GM12873 (cell line): Measurements from ENCODE around the gene FOXRED1.

Source experiments
- TF ChIP-seq, protein P1 (sequence below): IDR thresholded peaks from 2 replicates; pipeline ENCODE4 v1.5.1; 2012; ENCODE audit warnings: low read depth, mild to moderate bottlenecking, moderate library complexity, low read length, control low read depth; ENCODE audit not compliant: insufficient read depth; ENCODE audit errors: missing control alignments

FOXRED1 gene

DNA sequence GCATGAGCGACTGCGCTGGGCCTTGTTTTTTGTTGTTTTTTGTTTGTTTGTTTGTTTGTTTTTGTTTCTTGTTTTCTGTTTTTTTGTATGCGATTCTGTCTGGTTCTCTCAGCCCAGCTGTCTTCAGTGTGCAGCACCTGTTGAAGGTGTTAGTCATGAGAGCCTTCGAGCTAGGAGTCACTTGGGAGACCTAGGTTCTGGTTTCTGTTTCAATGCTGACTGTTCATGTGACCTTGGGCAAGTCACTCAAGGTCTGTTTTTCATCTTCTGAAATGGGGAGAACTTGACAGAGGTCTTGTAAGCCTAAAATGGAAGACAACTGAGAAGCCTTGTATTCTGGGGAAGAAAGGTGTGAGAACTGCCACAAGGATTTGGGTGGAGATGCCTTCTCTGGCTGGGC, 36.7 kb downstream of the FOXRED1 start:
- TF ChIP-seq, protein P1, sequence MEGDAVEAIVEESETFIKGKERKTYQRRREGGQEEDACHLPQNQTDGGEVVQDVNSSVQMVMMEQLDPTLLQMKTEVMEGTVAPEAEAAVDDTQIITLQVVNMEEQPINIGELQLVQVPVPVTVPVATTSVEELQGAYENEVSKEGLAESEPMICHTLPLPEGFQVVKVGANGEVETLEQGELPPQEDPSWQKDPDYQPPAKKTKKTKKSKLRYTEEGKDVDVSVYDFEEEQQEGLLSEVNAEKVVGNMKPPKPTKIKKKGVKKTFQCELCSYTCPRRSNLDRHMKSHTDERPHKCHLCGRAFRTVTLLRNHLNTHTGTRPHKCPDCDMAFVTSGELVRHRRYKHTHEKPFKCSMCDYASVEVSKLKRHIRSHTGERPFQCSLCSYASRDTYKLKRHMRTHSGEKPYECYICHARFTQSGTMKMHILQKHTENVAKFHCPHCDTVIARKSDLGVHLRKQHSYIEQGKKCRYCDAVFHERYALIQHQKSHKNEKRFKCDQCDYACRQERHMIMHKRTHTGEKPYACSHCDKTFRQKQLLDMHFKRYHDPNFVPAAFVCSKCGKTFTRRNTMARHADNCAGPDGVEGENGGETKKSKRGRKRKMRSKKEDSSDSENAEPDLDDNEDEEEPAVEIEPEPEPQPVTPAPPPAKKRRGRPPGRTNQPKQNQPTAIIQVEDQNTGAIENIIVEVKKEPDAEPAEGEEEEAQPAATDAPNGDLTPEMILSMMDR: no peak

DNA sequence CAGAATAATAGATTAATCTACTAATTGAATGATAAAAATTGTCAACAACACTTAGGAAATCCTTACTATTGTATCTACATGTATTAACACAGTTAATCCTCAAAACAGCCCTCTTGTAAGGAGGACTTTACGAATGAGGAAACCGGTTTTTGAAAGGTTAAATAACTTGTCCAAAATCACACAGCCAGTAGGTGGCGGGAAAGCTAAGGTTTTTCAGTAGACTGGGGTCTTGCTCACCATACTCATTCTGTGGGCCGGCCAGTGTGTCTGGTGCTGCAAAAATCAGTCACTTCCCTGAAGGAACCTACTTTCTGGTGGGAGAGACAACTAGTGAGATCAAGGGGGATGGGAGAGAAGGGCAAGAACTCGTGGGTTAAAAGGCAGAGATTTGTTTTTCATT, 38.8 kb downstream of the FOXRED1 start:
- TF ChIP-seq, protein P1: peak; percentile 41

DNA sequence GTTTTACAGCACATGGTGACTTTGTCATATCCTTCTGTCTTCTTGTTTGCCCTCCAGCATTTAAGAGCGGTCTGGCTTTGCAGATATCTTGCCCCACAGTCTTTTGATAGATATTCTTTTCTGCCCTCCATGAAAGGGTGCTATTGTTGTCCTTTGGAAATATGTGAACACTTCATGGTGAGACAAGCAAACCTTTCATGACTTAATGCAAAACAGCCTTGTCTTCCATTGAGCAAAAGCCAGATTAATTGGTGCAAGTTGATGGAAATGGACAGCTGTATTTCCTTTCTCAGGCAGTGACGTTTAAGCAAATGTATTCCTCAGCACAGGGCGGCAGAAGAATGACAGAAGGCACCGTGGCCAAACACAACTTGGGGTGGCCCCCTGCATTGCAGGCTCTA, 39.3 kb downstream of the FOXRED1 start:
- TF ChIP-seq, protein P1: no peak

DNA sequence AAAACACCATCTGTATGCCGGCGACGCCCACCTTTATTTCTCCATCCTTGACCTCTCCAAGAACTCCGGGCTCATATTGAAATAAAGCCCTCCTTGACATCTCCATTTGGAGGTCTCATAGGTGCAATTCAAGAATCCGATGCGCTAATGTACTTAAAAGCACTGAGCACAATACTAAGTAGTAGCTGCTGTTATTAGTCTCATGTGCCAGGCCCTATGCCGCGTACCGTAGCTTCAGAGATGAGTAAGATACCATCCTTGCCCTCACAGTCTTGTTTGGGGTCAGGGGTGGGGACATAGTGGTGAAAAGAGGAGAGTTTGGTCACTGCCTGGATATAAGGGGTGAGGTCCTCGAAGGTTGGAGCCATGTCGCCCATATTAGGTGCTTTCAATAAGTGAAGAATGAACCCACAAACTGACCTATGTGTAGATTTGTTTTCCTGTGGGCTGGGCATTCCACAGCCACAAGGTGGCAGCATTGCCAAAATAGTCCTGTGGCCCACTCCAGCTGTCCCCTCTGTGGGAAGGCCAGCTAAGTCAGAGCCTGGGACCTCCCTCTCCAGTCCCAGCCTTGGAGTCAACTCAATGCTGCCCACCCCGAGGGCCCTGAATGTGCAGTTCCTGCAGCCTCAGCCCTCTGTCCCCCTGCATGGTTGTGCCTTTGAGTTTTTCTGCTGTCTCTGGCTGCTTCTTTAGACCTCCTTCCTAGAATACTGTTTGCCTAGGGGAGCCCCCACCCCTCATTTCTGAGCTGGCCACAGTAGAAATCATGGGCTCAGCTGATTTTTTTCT, 41.4 kb downstream of the FOXRED1 start:
- TF ChIP-seq, protein P1: peak; percentile 96

DNA sequence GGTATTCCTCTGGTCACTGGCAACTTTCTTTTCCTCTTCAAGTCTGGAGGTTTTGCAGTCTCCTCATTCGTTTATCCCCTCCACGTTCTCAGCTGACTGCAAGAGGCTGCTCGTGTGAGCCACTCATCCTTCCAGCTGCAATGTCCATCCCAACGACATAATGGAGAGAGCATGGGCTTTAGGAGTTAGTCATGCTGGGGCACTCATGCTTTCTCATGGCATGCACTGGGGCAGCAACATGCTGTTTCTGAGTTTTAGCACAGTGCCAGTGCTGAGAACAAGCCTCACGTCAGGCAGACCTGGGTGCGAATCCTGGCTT, 42.0 kb downstream of the FOXRED1 start:
- TF ChIP-seq, protein P1: no peak

DNA sequence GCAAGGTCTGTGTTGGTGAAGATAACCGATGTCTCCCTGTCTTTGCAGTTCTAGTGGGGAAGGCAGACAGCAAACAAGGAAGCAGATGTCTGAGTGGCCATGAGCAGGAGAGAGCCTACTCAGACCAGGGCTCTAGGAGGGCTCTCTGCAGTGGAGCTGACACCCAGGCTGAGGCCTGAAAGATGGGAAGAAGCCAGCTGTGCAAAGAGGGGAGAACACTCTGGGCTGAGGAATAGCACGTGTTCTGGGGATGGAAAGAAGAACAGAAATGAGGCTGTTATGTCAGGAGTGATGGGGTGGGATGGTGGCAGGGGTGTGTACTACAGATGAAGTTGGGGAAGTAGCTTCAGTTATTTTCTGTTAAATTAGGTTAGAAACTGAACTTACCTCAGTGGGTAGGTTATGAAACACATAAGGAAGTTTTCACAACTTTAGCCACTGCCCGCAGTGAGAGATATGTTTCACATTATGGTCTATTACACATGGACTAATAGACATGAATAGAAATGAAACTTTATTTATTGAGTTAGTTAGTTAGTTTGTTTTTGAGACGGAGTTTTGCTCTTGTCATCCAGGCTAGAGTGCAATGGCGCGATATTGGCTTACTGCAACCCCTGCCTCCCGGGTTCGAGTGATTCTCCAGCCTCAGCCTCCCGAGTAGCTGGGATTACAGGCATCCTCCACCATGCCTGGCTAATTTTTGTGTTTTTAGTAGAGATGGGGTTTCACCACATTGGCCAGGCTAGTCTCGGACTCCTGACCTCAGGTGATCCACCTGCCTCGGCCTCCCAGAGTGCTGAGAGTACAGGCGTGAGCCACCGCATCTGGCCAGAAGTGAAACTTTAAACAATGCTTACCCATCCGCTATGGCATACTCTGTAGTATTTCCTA, 42.7 kb downstream of the FOXRED1 start:
- TF ChIP-seq, protein P1: peak; percentile 15

DNA sequence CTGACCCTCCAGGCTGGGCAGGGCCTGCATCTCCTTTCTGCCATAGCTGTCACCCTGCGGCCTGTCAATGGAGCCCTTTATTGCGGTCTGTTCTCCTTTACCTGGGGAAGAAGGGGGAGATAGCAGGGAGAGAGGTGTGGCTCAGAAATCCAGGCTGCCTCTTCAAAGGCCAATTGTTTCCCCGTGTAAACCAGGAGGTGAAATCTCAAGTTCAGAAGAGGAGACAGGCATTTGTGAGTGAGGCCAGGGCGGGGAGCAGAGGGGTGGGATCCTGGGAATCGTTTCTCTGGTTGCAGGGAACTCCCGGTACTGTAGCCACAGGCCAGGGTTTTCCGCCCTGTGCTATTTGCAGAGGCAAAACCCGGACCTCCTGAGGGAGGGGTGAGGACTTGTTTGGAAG, 44.0 kb downstream of the FOXRED1 start:
- TF ChIP-seq, protein P1: no peak
